ENCODE data around the gene COG7.
"Not testable (repeated sequence)": the region's sequence is repeated elsewhere in the genome, so short reads cannot be mapped to it uniquely, and the experiment has no call there.

Gene COG7

DNA sequence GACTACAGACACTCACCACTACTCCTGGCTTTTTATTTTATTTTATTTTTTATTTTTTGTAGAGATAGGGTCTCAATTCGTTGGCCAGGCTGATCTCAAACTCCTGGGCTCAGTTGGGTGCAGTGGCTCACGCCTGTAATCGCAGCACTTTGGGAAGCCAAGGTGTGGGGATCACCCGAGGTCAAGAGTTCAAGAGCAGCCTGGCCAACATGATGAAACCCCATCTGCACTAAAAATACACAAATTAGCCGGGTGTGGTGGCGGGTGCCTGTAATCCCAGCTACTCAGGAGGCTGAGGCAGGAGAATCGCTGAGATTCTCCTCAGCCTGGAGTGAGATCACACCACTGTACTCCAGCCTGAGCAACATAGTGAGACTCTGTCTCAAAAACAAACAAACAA, 86.6 kb downstream of the COG7 start:
- peaks cover 55% of the 10 kb centered on the region for H3K4me1 ChIP-seq (ENCODE audit: control insufficient read depth, insufficient read depth, low read length)
- H3K4me3 ChIP-seq (ENCODE audit: low read length); H3K9ac ChIP-seq (ENCODE audit: low read length); H3K36me3 ChIP-seq (ENCODE audit: control insufficient read depth, insufficient read depth, low read length); H3K9me3 ChIP-seq (ENCODE audit: control insufficient read depth, low read length): not testable (repeated sequence)
- peaks cover 13% of the 10 kb centered on the region for H3K27me3 ChIP-seq (ENCODE audit: control insufficient read depth, insufficient read depth, low read length)

DNA sequence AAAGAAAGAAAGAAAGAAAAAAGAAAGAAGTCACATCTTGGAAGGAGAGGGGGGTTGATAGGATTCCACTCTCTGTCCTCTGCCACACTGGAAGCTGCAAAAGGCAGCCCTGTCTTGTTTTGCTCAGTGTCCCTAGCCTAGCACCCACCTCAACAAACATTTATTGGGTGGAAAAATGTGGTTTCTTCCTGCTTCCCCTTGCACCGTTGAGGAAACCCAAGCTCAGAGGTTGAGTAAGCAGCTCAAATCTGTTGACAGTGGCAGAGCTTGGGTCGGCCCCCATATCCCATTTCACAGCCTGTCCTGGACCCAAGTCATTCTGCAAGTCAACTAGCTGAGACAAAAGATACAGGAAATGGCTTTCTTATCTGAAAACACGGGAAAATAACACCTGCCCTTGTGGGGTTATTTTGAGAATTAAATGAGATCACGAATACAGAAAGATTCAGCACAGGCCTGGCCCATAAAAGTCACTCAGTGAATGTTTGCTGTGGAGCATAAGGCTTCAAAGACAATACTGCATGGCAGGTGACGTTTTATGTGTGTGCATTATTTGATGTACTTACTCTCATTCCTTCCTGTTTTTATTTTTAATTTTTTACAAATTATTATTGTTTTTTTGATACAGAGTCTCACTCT, 87.3 kb downstream of the COG7 start:
- Histone ChIP-seq H3K4me1 (ENCODE audit: control insufficient read depth, insufficient read depth, low read length) (peaks cover 57% of the 10 kb centered on the region), H3K27me3 (ENCODE audit: control insufficient read depth, insufficient read depth, low read length) (peaks cover 10% of the 10 kb centered on the region), H3K36me3 (ENCODE audit: control insufficient read depth, insufficient read depth, low read length) (no peaks in the 10 kb centered on the region), H3K9me3 (ENCODE audit: control insufficient read depth, low read length) (no peaks in the 10 kb centered on the region), H3K4me3 (ENCODE audit: low read length) (no peak overlapping the region), H3K9ac (ENCODE audit: low read length) (no peak overlapping the region)

DNA sequence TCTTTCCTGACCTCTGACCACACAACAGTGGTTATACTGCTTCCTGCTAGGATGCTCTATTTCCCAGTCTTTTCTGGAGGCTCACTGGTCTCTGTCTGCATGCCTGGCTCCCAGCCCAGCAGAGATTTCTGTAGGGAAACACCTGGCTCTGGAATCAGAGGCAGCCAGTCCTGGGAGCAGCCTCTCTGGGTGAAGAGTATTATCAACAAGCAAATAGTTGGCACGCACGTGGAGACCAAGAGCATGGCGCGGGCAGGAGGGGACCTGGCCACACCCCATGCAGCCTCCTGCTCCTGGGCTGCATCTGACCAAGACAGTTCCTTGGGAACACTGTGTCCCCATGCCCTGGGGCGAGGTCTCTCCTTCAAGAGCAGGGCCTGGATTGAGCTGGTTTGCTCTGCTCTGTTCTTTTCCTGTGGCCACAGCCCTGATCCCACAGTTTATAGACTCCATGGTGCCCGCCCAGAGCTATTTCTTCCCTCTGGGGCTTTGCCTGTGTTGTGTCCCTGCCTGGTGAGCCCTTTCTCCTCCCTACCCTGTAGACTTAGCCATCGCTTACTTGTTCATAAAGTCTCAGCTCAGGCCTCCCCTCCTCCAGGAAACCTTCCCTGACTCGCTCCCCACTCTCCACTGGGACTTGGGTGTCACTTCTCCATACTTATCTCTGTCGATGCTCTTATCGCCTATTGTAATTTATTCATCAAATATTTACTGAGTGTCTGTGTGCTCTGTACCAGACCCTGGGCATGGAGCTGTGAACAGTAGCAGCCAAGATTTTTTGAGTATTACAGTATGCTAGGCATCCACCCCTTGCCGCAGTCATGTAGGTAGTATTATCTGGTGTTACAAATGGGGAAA, 90.3 kb downstream of the COG7 start:
- Histone ChIP-seq H3K4me3 (ENCODE audit: low read length) (no peak overlapping the region), H3K27me3 (ENCODE audit: control insufficient read depth, insufficient read depth, low read length) (no peaks in the 10 kb centered on the region), H3K36me3 (ENCODE audit: control insufficient read depth, insufficient read depth, low read length) (no peaks in the 10 kb centered on the region), H3K9me3 (ENCODE audit: control insufficient read depth, low read length) (no peaks in the 10 kb centered on the region), H3K4me1 (ENCODE audit: control insufficient read depth, insufficient read depth, low read length) (peaks cover 44% of the 10 kb centered on the region), H3K9ac (ENCODE audit: low read length) (no peak overlapping the region)

DNA sequence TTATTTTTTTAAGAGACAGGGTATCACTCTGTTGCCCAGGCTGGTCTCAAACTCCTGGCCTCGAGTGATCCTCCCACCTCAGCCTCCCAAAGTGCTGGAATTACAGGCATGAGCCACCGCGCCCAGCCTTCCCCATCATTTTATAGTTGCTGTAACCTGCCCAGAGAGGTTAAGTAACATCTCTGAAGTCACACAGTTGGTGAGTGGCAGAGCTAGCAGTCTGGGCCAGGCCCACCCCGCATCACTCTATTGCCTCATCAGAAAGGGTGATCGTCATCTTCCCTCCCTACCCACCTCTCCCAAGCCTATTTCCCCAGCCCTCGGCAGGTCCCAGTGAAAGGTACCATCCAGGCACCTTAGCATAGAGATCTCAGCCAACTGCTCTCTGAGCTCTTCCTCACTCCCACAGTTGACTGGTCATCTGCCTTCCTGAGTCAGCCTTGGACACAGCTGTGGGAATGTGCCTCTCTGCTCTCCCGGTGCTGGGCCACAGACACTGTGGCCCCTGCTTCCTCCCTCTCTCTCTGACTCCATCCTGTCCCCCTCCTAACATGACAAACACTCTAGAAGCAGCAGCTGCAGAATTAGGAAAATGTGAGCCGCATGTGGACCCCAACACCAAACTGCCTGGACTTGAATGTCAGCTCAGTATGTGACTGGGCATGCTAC, 93.8 kb downstream of the COG7 start:
- H3K4me3 ChIP-seq (ENCODE audit: low read length), result no peak overlapping the region
- H3K4me1 ChIP-seq (ENCODE audit: control insufficient read depth, insufficient read depth, low read length), result peaks cover 29% of the 10 kb centered on the region
- no peak overlapping the region for H3K9ac ChIP-seq (ENCODE audit: low read length)

DNA sequence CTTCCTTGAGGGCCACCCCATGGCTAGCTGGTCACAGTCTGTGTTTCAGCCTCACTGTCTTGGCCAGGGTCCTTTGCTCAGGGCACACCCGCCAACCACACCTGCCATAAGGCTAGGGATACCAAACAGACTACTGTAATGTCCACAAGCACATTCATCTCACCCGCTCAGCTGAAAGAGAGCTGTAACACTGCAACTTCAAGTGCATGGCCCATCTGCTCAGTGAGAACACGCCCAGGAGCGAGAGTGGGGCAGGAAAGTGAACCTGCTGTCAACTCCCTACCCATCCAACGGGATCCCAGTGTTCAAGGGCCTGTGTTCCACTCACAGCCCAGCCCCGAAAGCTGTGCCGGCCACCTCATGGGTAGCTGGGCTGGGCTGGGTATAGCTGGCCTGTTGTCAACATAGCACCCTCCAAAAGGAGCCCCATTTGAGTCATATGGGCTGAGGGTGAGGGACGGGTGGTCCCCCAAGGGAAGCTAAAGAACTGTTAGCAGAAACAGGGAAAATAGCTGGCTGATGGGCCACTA, 95.2 kb downstream of the COG7 start:
- H3K36me3 ChIP-seq (ENCODE audit: control insufficient read depth, insufficient read depth, low read length), result no peaks in the 10 kb centered on the region
- H3K9ac ChIP-seq (ENCODE audit: low read length), result no peak overlapping the region
- H3K4me1 ChIP-seq (ENCODE audit: control insufficient read depth, insufficient read depth, low read length), result peaks cover 16% of the 10 kb centered on the region
- no peaks in the 10 kb centered on the region for H3K27me3 ChIP-seq (ENCODE audit: control insufficient read depth, insufficient read depth, low read length)
- H3K9me3 ChIP-seq (ENCODE audit: control insufficient read depth, low read length), result no peaks in the 10 kb centered on the region
- H3K4me3 ChIP-seq (ENCODE audit: low read length), result no peak overlapping the region

More for the DNA sequence above, 93.8 kb downstream of the COG7 start:
- H3K9me3 ChIP-seq (ENCODE audit: control insufficient read depth, low read length), result no peaks in the 10 kb centered on the region
- H3K36me3 ChIP-seq (ENCODE audit: control insufficient read depth, insufficient read depth, low read length), result no peaks in the 10 kb centered on the region
- no peaks in the 10 kb centered on the region for H3K27me3 ChIP-seq (ENCODE audit: control insufficient read depth, insufficient read depth, low read length)

DNA sequence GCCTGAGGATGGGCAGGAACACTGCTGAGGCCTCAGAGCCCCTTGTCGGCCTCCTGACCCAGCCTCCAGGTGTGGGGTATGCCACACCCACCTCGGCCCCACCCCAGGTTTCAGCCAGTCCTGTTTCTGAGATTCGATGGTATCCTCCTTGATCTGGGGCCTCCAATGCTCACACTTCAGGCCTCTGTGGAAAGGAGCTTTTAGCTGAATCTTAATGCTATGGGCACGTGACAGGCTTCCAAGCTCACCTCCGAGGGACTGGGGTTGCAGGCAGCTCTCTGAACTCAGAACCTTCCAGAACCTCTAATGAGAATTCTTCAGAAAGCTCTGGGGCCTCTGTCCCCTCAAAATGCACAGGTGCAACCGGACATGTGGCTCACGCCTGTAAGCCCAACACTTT, 96.0 kb downstream of the COG7 start:
- Histone ChIP-seq H3K4me1 (ENCODE audit: control insufficient read depth, insufficient read depth, low read length) (peaks cover 8% of the 10 kb centered on the region), H3K9ac (ENCODE audit: low read length) (no peak overlapping the region)

DNA sequence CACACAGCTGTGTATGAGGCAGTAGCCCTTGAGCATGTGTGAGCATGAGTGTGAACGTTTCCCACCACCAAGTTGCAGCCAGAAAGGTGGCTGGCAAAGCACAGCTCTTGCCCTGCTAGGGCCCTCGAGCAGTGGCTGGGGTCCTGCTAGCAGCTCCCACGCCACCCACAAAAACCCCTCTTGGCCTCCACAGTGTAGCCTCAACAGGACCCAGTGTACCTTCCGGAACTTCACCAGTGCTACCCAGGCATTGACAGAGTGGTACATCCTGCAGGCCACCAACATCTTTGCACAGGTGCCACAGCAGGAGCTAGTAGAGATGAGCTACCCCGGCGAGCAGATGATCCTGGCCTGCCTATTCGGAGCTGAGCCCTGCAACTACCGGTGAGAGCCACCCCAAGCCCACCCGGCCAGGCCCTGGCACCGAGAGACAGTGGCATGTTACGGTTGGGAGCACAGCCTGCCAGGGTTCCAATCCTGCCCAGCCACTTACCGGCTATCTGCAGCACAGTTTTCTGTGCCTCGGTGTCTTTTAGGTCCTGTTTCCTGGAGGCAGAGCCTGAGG, 97.8 kb downstream of the COG7 start:
- Histone ChIP-seq H3K36me3 (ENCODE audit: control insufficient read depth, insufficient read depth, low read length) (no peaks in the 10 kb centered on the region), H3K4me1 (ENCODE audit: control insufficient read depth, insufficient read depth, low read length) (no peaks in the 10 kb centered on the region), H3K27me3 (ENCODE audit: control insufficient read depth, insufficient read depth, low read length) (no peaks in the 10 kb centered on the region), H3K4me3 (ENCODE audit: low read length) (no peak overlapping the region), H3K9me3 (ENCODE audit: control insufficient read depth, low read length) (no peaks in the 10 kb centered on the region), H3K9ac (ENCODE audit: low read length) (no peak overlapping the region)

More for the DNA sequence above, 96.0 kb downstream of the COG7 start:
- Histone ChIP-seq H3K36me3 (ENCODE audit: control insufficient read depth, insufficient read depth, low read length) (no peaks in the 10 kb centered on the region), H3K27me3 (ENCODE audit: control insufficient read depth, insufficient read depth, low read length) (no peaks in the 10 kb centered on the region), H3K4me3 (ENCODE audit: low read length) (no peak overlapping the region), H3K9me3 (ENCODE audit: control insufficient read depth, low read length) (no peaks in the 10 kb centered on the region)

DNA sequence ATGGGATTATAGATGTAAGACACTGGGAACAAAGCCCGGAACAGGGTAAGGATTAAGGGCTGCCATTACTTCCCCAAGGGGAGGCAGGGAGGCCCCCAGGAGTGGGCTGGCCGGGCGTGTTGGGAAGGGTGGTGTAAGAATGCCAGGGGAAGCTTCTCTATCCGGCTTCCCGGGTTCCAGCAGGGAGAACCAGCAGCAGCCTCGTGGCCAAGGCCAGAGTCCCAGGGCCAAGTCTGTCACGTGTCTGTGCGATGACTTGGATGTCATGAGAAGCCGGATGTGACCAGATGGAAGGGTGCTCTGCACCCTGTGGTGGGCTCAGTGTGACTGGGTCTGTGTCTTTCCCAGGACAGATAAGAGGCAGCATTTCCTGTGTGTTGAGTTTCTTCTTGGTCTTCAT, 98.7 kb downstream of the COG7 start:
- Histone ChIP-seq H3K36me3 (ENCODE audit: control insufficient read depth, insufficient read depth, low read length) (no peaks in the 10 kb centered on the region), H3K9me3 (ENCODE audit: control insufficient read depth, low read length) (no peaks in the 10 kb centered on the region), H3K4me1 (ENCODE audit: control insufficient read depth, insufficient read depth, low read length) (no peaks in the 10 kb centered on the region), H3K9ac (ENCODE audit: low read length) (no peak overlapping the region), H3K27me3 (ENCODE audit: control insufficient read depth, insufficient read depth, low read length) (no peaks in the 10 kb centered on the region), H3K4me3 (ENCODE audit: low read length) (no peak overlapping the region)

DNA sequence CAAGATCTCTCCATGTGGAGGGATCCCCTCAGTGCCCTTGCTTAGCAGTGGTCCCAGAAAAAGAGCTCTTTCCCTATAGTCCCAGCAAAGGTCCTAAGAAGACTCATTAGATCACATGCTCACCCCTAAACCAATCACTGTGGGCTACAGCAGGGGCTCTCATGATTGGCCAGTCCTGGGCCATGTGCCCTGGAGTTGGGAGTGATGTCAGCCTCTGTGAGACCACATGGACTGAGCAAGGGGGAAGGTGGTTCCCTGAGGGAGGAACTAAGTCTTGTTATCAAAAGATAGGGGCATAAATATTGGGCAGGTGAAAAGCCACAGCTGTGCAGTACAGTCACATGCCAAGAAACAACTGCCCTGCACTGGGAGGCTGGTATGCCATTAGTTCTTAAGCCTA, 99.5 kb downstream of the COG7 start:
- no peaks in the 10 kb centered on the region for H3K4me1 ChIP-seq (ENCODE audit: control insufficient read depth, insufficient read depth, low read length)
- H3K36me3 ChIP-seq (ENCODE audit: control insufficient read depth, insufficient read depth, low read length), result no peaks in the 10 kb centered on the region
- no peaks in the 10 kb centered on the region for H3K9me3 ChIP-seq (ENCODE audit: control insufficient read depth, low read length)
- H3K4me3 ChIP-seq (ENCODE audit: low read length), result no peak overlapping the region
- no peak overlapping the region for H3K9ac ChIP-seq (ENCODE audit: low read length)
- no peaks in the 10 kb centered on the region for H3K27me3 ChIP-seq (ENCODE audit: control insufficient read depth, insufficient read depth, low read length)

DNA sequence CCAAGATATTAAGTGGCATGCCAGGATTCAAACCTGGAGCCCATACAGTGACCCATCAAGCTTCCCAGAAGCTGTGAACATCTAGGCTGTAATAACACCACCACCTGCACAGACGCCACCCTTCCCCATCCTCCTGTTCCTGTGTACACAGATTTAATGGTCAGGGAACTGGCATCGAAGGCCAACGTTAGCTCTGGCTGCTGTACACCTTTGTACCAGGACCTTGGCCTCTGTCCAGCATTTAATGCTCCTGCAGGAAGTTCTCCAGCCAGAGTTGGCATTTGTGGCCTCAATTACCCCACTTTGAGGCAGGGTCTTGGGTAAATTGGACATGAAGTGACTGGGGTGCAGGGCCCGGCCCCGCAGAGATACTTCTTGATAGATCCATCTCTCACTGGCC, 101.6 kb downstream of the COG7 start:
- Histone ChIP-seq H3K9ac (ENCODE audit: low read length) (no peak overlapping the region), H3K36me3 (ENCODE audit: control insufficient read depth, insufficient read depth, low read length) (no peaks in the 10 kb centered on the region), H3K27me3 (ENCODE audit: control insufficient read depth, insufficient read depth, low read length) (no peaks in the 10 kb centered on the region), H3K4me1 (ENCODE audit: control insufficient read depth, insufficient read depth, low read length) (no peaks in the 10 kb centered on the region), H3K9me3 (ENCODE audit: control insufficient read depth, low read length) (no peaks in the 10 kb centered on the region), H3K4me3 (ENCODE audit: low read length) (no peak overlapping the region)

DNA sequence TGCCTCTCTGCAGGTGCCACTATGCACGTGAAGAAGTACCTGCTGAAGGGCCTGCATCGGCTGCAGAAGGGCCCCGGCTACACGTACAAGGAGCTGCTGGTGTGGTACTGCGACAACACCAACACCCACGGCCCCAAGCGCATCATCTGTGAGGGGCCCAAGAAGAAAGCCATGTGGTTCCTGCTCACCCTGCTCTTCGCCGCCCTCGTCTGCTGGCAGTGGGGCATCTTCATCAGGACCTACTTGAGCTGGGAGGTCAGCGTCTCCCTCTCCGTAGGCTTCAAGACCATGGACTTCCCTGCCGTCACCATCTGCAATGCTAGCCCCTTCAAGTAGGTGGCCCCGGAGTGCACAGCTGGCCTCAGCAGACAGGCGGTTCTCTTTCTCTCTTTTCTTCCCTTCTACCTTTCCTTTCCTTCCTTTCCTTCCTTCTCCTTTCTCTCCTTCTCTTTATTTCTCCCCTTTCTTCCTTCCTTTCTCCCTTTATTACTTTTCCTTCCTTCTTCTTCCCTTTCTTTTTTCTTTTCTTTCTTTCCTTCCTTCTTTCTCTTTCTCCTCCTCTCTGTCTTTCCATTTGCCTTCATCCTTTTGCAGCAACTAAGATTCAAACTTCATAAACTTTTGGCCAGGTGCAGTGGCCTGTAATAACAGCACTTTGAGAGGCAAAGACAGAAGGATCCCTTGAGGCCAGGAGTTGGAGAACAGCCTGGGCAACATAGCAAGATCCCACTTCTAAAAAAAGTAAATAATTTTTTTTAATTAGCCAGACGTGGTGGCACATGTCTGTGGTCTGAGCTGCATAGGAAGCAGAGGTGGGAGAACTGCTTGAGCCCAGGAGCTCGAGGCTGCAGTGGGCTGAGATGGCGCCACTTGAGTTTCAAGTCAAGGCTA, 104.2 kb downstream of the COG7 start:
- Histone ChIP-seq H3K36me3 (ENCODE audit: control insufficient read depth, insufficient read depth, low read length) (no peaks in the 10 kb centered on the region), H3K4me3 (ENCODE audit: low read length) (no peak overlapping the region), H3K27me3 (ENCODE audit: control insufficient read depth, insufficient read depth, low read length) (no peaks in the 10 kb centered on the region), H3K9me3 (ENCODE audit: control insufficient read depth, low read length) (no peaks in the 10 kb centered on the region), H3K9ac (ENCODE audit: low read length) (no peak overlapping the region), H3K4me1 (ENCODE audit: control insufficient read depth, insufficient read depth, low read length) (no peaks in the 10 kb centered on the region)
